K562 (cell line): ENCODE results near the gene MTMR10. TPM values are rescaled to one million over a fixed set of nuclear protein-coding genes. Genes with fewer than 3 reads are reported as not detected.

Experiments
- ATAC-seq: fragments of 200-7000 bp; cut with Tn5 transposase; 3 replicates; pipeline ENCODE4 v1.9.1; 2020; ENCODE audit warnings: moderate library complexity
- BruUV-seq: library from RNA; stranded (reverse); fragments of 400-500 nt; replicated peaks from 2 replicates; lab custom pipeline; 2021; lab: Mats Ljungman, UMichigan
- CTCF ChIA-PET: fragments of 300-600 bp; formaldehyde crosslinking; extraction: SDS; loops from one replicate; lab custom pipeline; 2021; ENCODE audit warnings: low intra/inter-chr PET ratio; lab: Yijun Ruan, JAX
- POLR2A ChIA-PET: fragments of 300-600, 350-650 bp; sonication (Branson Sonifier 250); formaldehyde crosslinking; extraction: SDS; loops from one replicate; lab custom pipeline; 2021; ENCODE audit warnings: antibody characterized with exemption, inconsistent platforms; lab: Yijun Ruan, JAX
- DNase-seq, 4 experiments: peaks; one replicate each; pipeline versions ENCODE4 v3.0.0 to v3.0.0-alpha.2; 2011 to 2018; ENCODE audit warnings: low spot score in 3 of 4, mixed read lengths in 3 of 4; ENCODE audit errors: extremely low read depth in 1 of 4
- FAIRE-seq: peaks from 2 replicates; lab custom pipeline; 2011; peaks lifted over from hg19 to GRCh38; lab: Jason Lieb, UNC
- H2AFZ ChIP-seq: 2 replicates; pipeline ENCODE4 v1.6.0; 2011; ENCODE audit warnings: low read depth, low read length, control low read depth, inconsistent platforms
- H3K27ac ChIP-seq: fragments of 200-600 bp; 3 replicates; pipeline ENCODE4 v1.8.0; 2011; ENCODE audit warnings: low read depth, mild to moderate bottlenecking, control low read depth, inconsistent platforms, low read length, moderate library complexity, mixed read lengths; ENCODE audit errors: extremely low read depth
- H3K27me3 ChIP-seq, 2 experiments: fragments of 300-600 bp in 1 of 2; 2 replicates in 1 of 2; 3 replicates in 1 of 2; pipeline versions ENCODE4 v1.6.0 to v1.8.0; 2011; ENCODE audit warnings: inconsistent platforms in 2 of 2, low read length in 2 of 2, mild to moderate bottlenecking in 1 of 2, mixed read lengths in 1 of 2, moderate library complexity in 1 of 2; ENCODE audit not compliant: control insufficient read depth in 2 of 2, insufficient read depth in 2 of 2
- H3K36me3 ChIP-seq: fragments of 300-600 bp; 3 replicates; pipeline ENCODE4 v1.8.0; 2011; ENCODE audit warnings: mild to moderate bottlenecking, low read length, inconsistent platforms; ENCODE audit not compliant: control insufficient read depth, insufficient read depth
- H3K4me1 ChIP-seq, 2 experiments: fragments of 200-600 bp in 1 of 2; replicated peaks in 1 of 2; 2 replicates in 1 of 2; 3 replicates in 1 of 2; pipeline versions ENCODE4 v1.5.1 to v1.8.0; 2011; ENCODE audit warnings: inconsistent platforms in 2 of 2, low read length in 2 of 2, mild to moderate bottlenecking in 1 of 2, mixed read lengths in 1 of 2, moderate library complexity in 1 of 2; ENCODE audit not compliant: control insufficient read depth in 2 of 2, insufficient read depth in 2 of 2
- H3K4me2 ChIP-seq: 2 replicates; pipeline ENCODE4 v1.6.1; 2011; ENCODE audit warnings: low read length, control low read depth, inconsistent platforms, mixed read lengths; ENCODE audit not compliant: insufficient read depth
- H3K4me3 ChIP-seq: fragments of 200-600 bp; sonication (generic), shearing (Covaris generic); 2 replicates; pipeline ENCODE4 v1.5.1; 2016; ENCODE audit warnings: control low read depth, inconsistent platforms
- H3K79me2 ChIP-seq: fragments of 200-600 bp; 3 replicates; pipeline ENCODE4 v1.8.0; 2011; ENCODE audit warnings: low read length, inconsistent platforms; ENCODE audit not compliant: control insufficient read depth, insufficient read depth
- H3K9ac ChIP-seq, 2 experiments: 2 replicates each; pipeline versions ENCODE4 v1.6.0 to v1.6.1; 2011; ENCODE audit warnings: low read depth in 2 of 2, low read length in 2 of 2, control low read depth in 1 of 2, inconsistent platforms in 1 of 2, mild to moderate bottlenecking in 1 of 2, mixed read lengths in 1 of 2; ENCODE audit not compliant: insufficient read depth in 1 of 2
- H3K9me1 ChIP-seq: one replicate; pipeline ENCODE4 v1.6.0; 2011; ENCODE audit warnings: inconsistent platforms, mild to moderate bottlenecking, low read length, moderate library complexity; ENCODE audit not compliant: control insufficient read depth, insufficient read depth
- H3K9me3 ChIP-seq: replicated peaks from 2 replicates; pipeline ENCODE4 v1.5.1; 2011; ENCODE audit warnings: low read depth, low read length, inconsistent platforms; ENCODE audit not compliant: control insufficient read depth, insufficient read depth
- H4K20me1 ChIP-seq: replicated peaks from 2 replicates; pipeline ENCODE4 v1.6.1; 2011; ENCODE audit warnings: low read length, inconsistent platforms, mixed read lengths; ENCODE audit not compliant: control insufficient read depth, insufficient read depth
- ATF6 ChIP-seq: sonication (generic); formaldehyde crosslinking; IDR thresholded peaks from 2 replicates; pipeline ENCODE4 v1.4.0; 2020; ENCODE audit warnings: mild to moderate bottlenecking, missing genetic modification reagents
- BRF2 ChIP-seq: IDR thresholded peaks from 3 replicates; pipeline ENCODE4 v1.6.1; 2011; ENCODE audit warnings: borderline replicate concordance, mild to moderate bottlenecking; ENCODE audit not compliant: insufficient read length, insufficient read depth
- E2F3 ChIP-seq: fragments of 250-450 bp; sonication (Bioruptor Pico); IDR thresholded peaks from 2 replicates; pipeline ENCODE4 v1.4.0; 2020; ENCODE audit warnings: mild to moderate bottlenecking
- HNRNPUL1 ChIP-seq: fragments of 200-400 bp; formaldehyde crosslinking; IDR thresholded peaks from 2 replicates; pipeline ENCODE4 v1.6.1; 2017; ENCODE audit warnings: low read length
- KDM5B ChIP-seq: fragments of 200-600 bp; sonication (generic); IDR thresholded peaks from 2 replicates; pipeline ENCODE4 v1.6.1; 2012; ENCODE audit warnings: low read depth, mild to moderate bottlenecking, moderate library complexity, low read length, control low read depth, inconsistent platforms; ENCODE audit not compliant: insufficient replicate concordance
- SFPQ ChIP-seq: fragments of 200-400 bp; formaldehyde crosslinking; IDR thresholded peaks from 2 replicates; pipeline ENCODE4 v1.6.1; 2017; ENCODE audit warnings: mild to moderate bottlenecking, low read depth, low read length, moderate library complexity
- SIRT6 ChIP-seq: IDR thresholded peaks from one replicate; pipeline ENCODE4 v1.6.1; 2012; ENCODE audit warnings: low read depth, mild to moderate bottlenecking, control low read depth, inconsistent platforms, low read length, moderate library complexity
- TSHZ1 ChIP-seq: fragments of 250-450 bp; sonication (Bioruptor Pico); IDR thresholded peaks from 2 replicates; pipeline ENCODE4 v1.4.0; 2020; ENCODE audit warnings: mild to moderate bottlenecking, moderate library complexity
- ZFP91 ChIP-seq: sonication (generic); formaldehyde crosslinking; IDR thresholded peaks from 2 replicates; pipeline ENCODE4 v1.8.0; 2022; ENCODE audit warnings: mild to moderate bottlenecking, missing genetic modification reagents
- ZNF140 ChIP-seq: fragments of 250-450 bp; sonication (Bioruptor Pico); IDR thresholded peaks from 2 replicates; pipeline ENCODE4 v1.8.0; 2021; ENCODE audit warnings: moderate library complexity, mild to moderate bottlenecking, inconsistent platforms
- ZNF146 ChIP-seq: IDR thresholded peaks from one replicate; pipeline ENCODE4 v1.6.1; 2018; ENCODE audit warnings: missing compliant biosample characterization; ENCODE audit not compliant: unreplicated experiment
- WGBS: fragments of 100-300 bp; shearing (Covaris generic); methylation state at CpG from one replicate; pipeline ENCODE4 v1.1.6; 2016; ENCODE audit warnings: low coverage, mixed read lengths; ENCODE audit not compliant: insufficient coverage; ENCODE audit errors: missing lambda C conversion rate; 5-methylcytosine and 5-hydroxymethylcytosine counted together
- in situ Hi-C: fragments of 300-500 bp; cut with MboI; formaldehyde crosslinking; loops from 4 replicates; pipeline ENCODE4 v1.15.0; 2018; ENCODE audit warnings: inconsistent platforms, mixed read lengths
- intact Hi-C: fragments of 100-400 bp; cut with micrococcal nuclease; formaldehyde crosslinking; loops from 2 replicates; pipeline ENCODE4 v1.14.2; 2022
- polyA plus RNA-seq, 8 experiments: library from polyadenylated mRNA; depleted of rRNA in 4 of 8; stranded (reverse) in 5 of 8; unstranded in 3 of 8; fragments of >200 nt; fragmentation: Nextera tagmentation in 2 of 8; fragmentation: Illumina TruSeq in 1 of 8; extraction: Ambion mirVana in 2 of 8; extraction: Trizol in 1 of 8; gene quantifications; 2 replicates each; pipeline versions ENCODE4 v1.2.1 to v1.2.3, GENCODE V29; 2011 to 2014; ENCODE audit warnings: inconsistent platforms in 1 of 8, missing spikeins in 1 of 8
- total RNA-seq, 7 experiments: library from RNA; depleted of rRNA in 6 of 7; stranded (reverse); fragments of >200 nt in 6 of 7; fragmentation: Illumina TruSeq in 2 of 7; extraction: Trizol in 2 of 7; gene quantifications; 2 replicates each; pipeline versions ENCODE4 v1.2.1 to v1.2.3, GENCODE V29; 2011 to 2021; ENCODE audit warnings: low replicate concordance in 1 of 7

MTMR10 gene
- total and polyA plus RNA-seq, 9 of the 15 experiments (the other 6 are each of a cell fraction or from before 2014, with no cell fraction given), result 1.6 to 6.8 (median 4.8) TPM

- Histone ChIP-seq H3K27ac (no peak overlapping the region), H4K20me1 (no peaks in the 10 kb centered on the region), H2AFZ (no peak overlapping the region), H3K4me2 (no peak overlapping the region), H3K9me3 (no peaks in the 10 kb centered on the region), H3K79me2 (no peaks in the 10 kb centered on the region), H3K9me1 (no peaks in the 10 kb centered on the region), H3K4me3 (no peak overlapping the region), H3K27me3 (no peaks in the 10 kb centered on the region; a peak in 1 of 5 replicates), H3K36me3 (peaks cover 85% of the 10 kb centered on the region), H3K9ac (no peak overlapping the region), H3K4me1 (no peaks in the 10 kb centered on the region)
- BruUV-seq, result no TSS peak
- ATAC-seq (no peak), FAIRE-seq (no peak), DNase-seq (no peak)
- ChIA-PET CTCF (no interaction called here), POLR2A (interaction anchor here (0.6 kb wide), 1 partner anchor 102 kb away, joined by 4 read pairs; no protein-coding TSS in a partner anchor)
- in situ Hi-C loops, result no loop called here
- intact Hi-C loops, result no loop called here
- 47% methylated on average over 4 of the region's 5 CpGs for WGBS
- no peak for TF ChIP-seq ZFP91 (CRISPR knock-in tag)
- TF ChIP-seq TSHZ1, result no peak
- TF ChIP-seq ZNF140 (CRISPR knock-in tag), result no peak
- no peak for TF ChIP-seq ZNF146 (CRISPR knock-in tag)
- TF ChIP-seq KDM5B, result no peak
- TF ChIP-seq SFPQ, result no peak
- TF ChIP-seq SIRT6, result no peak
- no peak for TF ChIP-seq BRF2
- TF ChIP-seq E2F3 (CRISPR knock-in tag), result no peak
- TF ChIP-seq ATF6 (CRISPR knock-in tag), result no peak
- no peak for TF ChIP-seq HNRNPUL1
Observed at GRCh38 chr15:30924353-30924752, 67.1 kb downstream of the MTMR10 start.
